IMR-90 (cell line): ENCODE measurements around the gene CLCN5. TPM values are rescaled to one million over a fixed set of nuclear protein-coding genes. Genes with fewer than 3 reads are reported as not detected.

Source experiments
- ATAC-seq: fragments of 200-7000 bp; cut with Tn5 transposase; 2 replicates; pipeline ENCODE4 v1.9.1; 2020; ENCODE audit warnings: low read depth, mild to moderate bottlenecking, moderate library complexity
- BruUV-seq: library from RNA; stranded (reverse); fragments of 400-500 nt; replicated peaks from 2 replicates; lab custom pipeline; 2021; lab: Mats Ljungman, UMichigan
- CTCF ChIA-PET: fragments of 300-600 bp; formaldehyde crosslinking; extraction: SDS; loops from one replicate; lab custom pipeline; 2021; ENCODE audit warnings: antibody characterized with exemption; lab: Yijun Ruan, JAX
- POLR2A ChIA-PET: fragments of 300-600 bp; sonication (Branson Sonifier 250); formaldehyde crosslinking; loops from one replicate; lab custom pipeline; 2022; ENCODE audit warnings: antibody characterized with exemption; ENCODE audit not compliant: unreplicated experiment; lab: Charles Lee
- DNase-seq: peaks from one replicate; pipeline ENCODE4 v3.0.0; 2013
- H2AFZ ChIP-seq: replicated peaks from 2 replicates; pipeline ENCODE3; 2013; ENCODE audit warnings: low read length, mild to moderate bottlenecking; ENCODE audit not compliant: poor library complexity
- H2AK5ac ChIP-seq: 2 replicates; pipeline ENCODE4 v1.6.1; 2013; ENCODE audit warnings: low read depth, low read length, inconsistent platforms
- H2AK9ac ChIP-seq: replicated peaks from 2 replicates; pipeline ENCODE3; 2013; ENCODE audit warnings: mild to moderate bottlenecking, low read depth, low read length, moderate library complexity; ENCODE audit not compliant: poor library complexity
- H2BK120ac ChIP-seq: 2 replicates; pipeline ENCODE4 v1.6.1; 2013; ENCODE audit warnings: low read depth, low read length, inconsistent platforms
- H2BK15ac ChIP-seq: 3 replicates; pipeline ENCODE4 v1.6.1; 2013; ENCODE audit warnings: low read depth, low read length, inconsistent platforms
- H2BK20ac ChIP-seq: 2 replicates; pipeline ENCODE4 v1.6.1; 2013; ENCODE audit warnings: low read depth, mild to moderate bottlenecking, inconsistent platforms, low read length, moderate library complexity
- H2BK5ac ChIP-seq: 2 replicates; pipeline ENCODE4 v1.6.1; 2013; ENCODE audit warnings: mild to moderate bottlenecking, low read depth, low read length, inconsistent platforms; ENCODE audit not compliant: poor library complexity, severe bottlenecking
- H3K14ac ChIP-seq: replicated peaks from 2 replicates; pipeline ENCODE4 v1.6.1; 2013; ENCODE audit warnings: low read depth, low read length, inconsistent platforms
- H3K18ac ChIP-seq: 2 replicates; pipeline ENCODE4 v1.6.1; 2013; ENCODE audit warnings: low read depth, low read length, control low read depth
- H3K23ac ChIP-seq: 2 replicates; pipeline ENCODE4 v1.6.1; 2013; ENCODE audit warnings: low read depth, low read length, inconsistent platforms
- H3K27ac ChIP-seq: 2 replicates; pipeline ENCODE4 v1.5.1; 2013; ENCODE audit warnings: mild to moderate bottlenecking, control low read depth, low read length; ENCODE audit not compliant: insufficient read depth
- H3K27me3 ChIP-seq: 2 replicates; pipeline ENCODE4 v1.6.1; 2013; ENCODE audit warnings: low read length; ENCODE audit not compliant: control insufficient read depth, insufficient read depth
- H3K36me3 ChIP-seq: 2 replicates; pipeline ENCODE4 v1.6.1; 2013; ENCODE audit warnings: low read length, mixed read lengths; ENCODE audit not compliant: control insufficient read depth, insufficient read depth
- H3K4ac ChIP-seq: 2 replicates; pipeline ENCODE4 v1.6.1; 2013; ENCODE audit warnings: low read depth, low read length, inconsistent platforms
- H3K4me1 ChIP-seq: 2 replicates; pipeline ENCODE4 v1.6.1; 2013; ENCODE audit warnings: low read length, mixed read lengths; ENCODE audit not compliant: control insufficient read depth, insufficient read depth
- H3K4me2 ChIP-seq: 2 replicates; pipeline ENCODE4 v1.6.1; 2013; ENCODE audit warnings: low read depth, mild to moderate bottlenecking, control low read depth, low read length, moderate library complexity
- H3K4me3 ChIP-seq: 2 replicates; pipeline ENCODE4 v1.5.1; 2013; ENCODE audit warnings: low read depth, mild to moderate bottlenecking, control low read depth, low read length, moderate library complexity; ENCODE audit not compliant: insufficient read depth
- H3K56ac ChIP-seq: 2 replicates; pipeline ENCODE4 v1.6.1; 2013; ENCODE audit warnings: low read length, inconsistent platforms; ENCODE audit not compliant: insufficient read depth; ENCODE audit errors: extremely low read depth
- H3K79me1 ChIP-seq, 2 experiments: 2 replicates each; pipeline ENCODE4 v1.6.1; 2013; ENCODE audit warnings: low read length in 2 of 2, inconsistent platforms in 1 of 2, low read depth in 1 of 2
- H3K9ac ChIP-seq: 2 replicates; pipeline ENCODE4 v1.6.1; 2013; ENCODE audit warnings: low read depth, low read length, control low read depth
- H3K9me1 ChIP-seq: 2 replicates; pipeline ENCODE4 v1.6.1; 2013; ENCODE audit warnings: low read length, inconsistent platforms; ENCODE audit not compliant: insufficient read depth
- H3K9me3 ChIP-seq: 2 replicates; pipeline ENCODE4 v1.6.1; 2013; ENCODE audit warnings: low read length; ENCODE audit not compliant: control insufficient read depth, insufficient read depth
- H4K20me1 ChIP-seq: 2 replicates; pipeline ENCODE4 v1.6.1; 2013; ENCODE audit warnings: low read length, inconsistent platforms; ENCODE audit not compliant: insufficient read depth
- H4K5ac ChIP-seq: 2 replicates; pipeline ENCODE4 v1.6.1; 2013; ENCODE audit warnings: mild to moderate bottlenecking, low read depth, low read length, control low read depth
- H4K8ac ChIP-seq, 2 experiments: 2 replicates each; pipeline ENCODE4 v1.6.1; 2013; ENCODE audit warnings: low read depth in 2 of 2, low read length in 2 of 2, control low read depth in 1 of 2, inconsistent platforms in 1 of 2
- H4K91ac ChIP-seq: 2 replicates; pipeline ENCODE4 v1.6.1; 2013; ENCODE audit warnings: low read depth, low read length, inconsistent platforms; ENCODE audit not compliant: insufficient read depth
- BHLHE40 ChIP-seq: fragments of 150-350 bp; IDR thresholded peaks from 2 replicates; pipeline ENCODE4 v1.6.1; 2016; ENCODE audit warnings: mild to moderate bottlenecking, low read depth, low read length
- CEBPB ChIP-seq: IDR thresholded peaks from 2 replicates; pipeline ENCODE4 v1.6.1; 2012; ENCODE audit warnings: low read depth, low read length, improper control_type of control experiment
- CHD1 ChIP-seq: IDR thresholded peaks from 2 replicates; pipeline ENCODE4 v1.6.1; 2012; ENCODE audit warnings: low read depth, low read length, improper control_type of control experiment
- CTCF ChIP-seq: conservative IDR thresholded peaks from 2 replicates; pipeline ENCODE4 v1.5.1; 2012; ENCODE audit warnings: mild to moderate bottlenecking, low read depth, low read length, improper control_type of control experiment
- FOS ChIP-seq: fragments of 150-350 bp; IDR thresholded peaks from 2 replicates; pipeline ENCODE4 v1.6.1; 2016; ENCODE audit warnings: low read depth, low read length
- MAFK ChIP-seq: IDR thresholded peaks from 2 replicates; pipeline ENCODE4 v1.6.1; 2012; ENCODE audit warnings: low read depth, low read length, improper control_type of control experiment
- MAZ ChIP-seq: IDR thresholded peaks from 2 replicates; pipeline ENCODE4 v1.6.1; 2012; ENCODE audit warnings: low read depth, mild to moderate bottlenecking, low read length, improper control_type of control experiment, moderate library complexity, borderline replicate concordance
- MXI1 ChIP-seq: IDR thresholded peaks from 2 replicates; pipeline ENCODE4 v1.6.1; 2012; ENCODE audit warnings: low read depth, mild to moderate bottlenecking, low read length, moderate library complexity, borderline replicate concordance
- NFE2L2 ChIP-seq: fragments of 150-350 bp; IDR thresholded peaks from 2 replicates; pipeline ENCODE4 v1.6.1; 2016; ENCODE audit warnings: low read depth, mild to moderate bottlenecking, low read length
- POLR2A ChIP-seq: IDR thresholded peaks from 2 replicates; pipeline ENCODE4 v1.6.1; 2012; ENCODE audit warnings: mild to moderate bottlenecking, low read depth, low read length
- RAD21 ChIP-seq: IDR thresholded peaks from 2 replicates; pipeline ENCODE4 v1.6.1; 2012; ENCODE audit warnings: low read length, improper control_type of control experiment
- RCOR1 ChIP-seq: IDR thresholded peaks from 2 replicates; pipeline ENCODE4 v1.6.1; 2012; ENCODE audit warnings: mild to moderate bottlenecking, low read length, improper control_type of control experiment; ENCODE audit not compliant: insufficient replicate concordance
- RFX5 ChIP-seq: IDR thresholded peaks from 2 replicates; pipeline ENCODE4 v1.8.0; 2012; ENCODE audit warnings: low read depth, mild to moderate bottlenecking, low read length, moderate library complexity
- SMC3 ChIP-seq: fragments of 150-350 bp; IDR thresholded peaks from 2 replicates; pipeline ENCODE4 v1.6.1; 2016; ENCODE audit warnings: low read depth, mild to moderate bottlenecking, antibody characterized with exemption, low read length, moderate library complexity
- WGBS, 2 experiments: methylation state at CpG; one replicate each; pipeline versions ENCODE4 v1.1.5 to v1.1.7; 2013; ENCODE audit warnings: missing lambda C conversion rate in 2 of 2; ENCODE audit not compliant: insufficient read length in 1 of 2; ENCODE audit errors: extremely low coverage in 2 of 2; 5-methylcytosine and 5-hydroxymethylcytosine counted together
- dilution Hi-C: fragments of 300-500 bp; cut with HindIII; formaldehyde crosslinking; loops from one replicate; pipeline ENCODE4 v1.14.3; 2018; ENCODE audit warnings: low sequenced_read_pairs; ENCODE audit not compliant: unreplicated experiment
- in situ Hi-C: fragments of 300-500 bp; cut with MboI; formaldehyde crosslinking; loops from 3 replicates; pipeline ENCODE4 v1.14.3; 2019; ENCODE audit warnings: low sequenced_read_pairs, inconsistent platforms, mixed read lengths
- intact Hi-C: fragments of 100-400 bp; cut with micrococcal nuclease; formaldehyde crosslinking; loops from 2 replicates; pipeline ENCODE4 v1.10.0; 2022
- polyA plus RNA-seq, 3 experiments: library from polyadenylated mRNA; depleted of rRNA; stranded (reverse); fragments of >200 nt; gene quantifications; 2 replicates each; pipeline ENCODE4 v1.2.3, GENCODE V29; 2012; ENCODE audit warnings: low replicate concordance in 1 of 3
- total RNA-seq: library from RNA; depleted of rRNA; stranded (reverse); fragments of >200 nt; gene quantifications from 2 replicates; pipeline ENCODE4 v1.2.3, GENCODE V29; 2012
- TF ChIP-seq, protein P1 (sequence below): fragments of 150-350 bp; IDR thresholded peaks from 2 replicates; pipeline ENCODE4 v1.6.1; 2016; ENCODE audit warnings: low read depth, mild to moderate bottlenecking, low read length, moderate library complexity, borderline replicate concordance
- TF ChIP-seq, protein P2 (sequence below): fragments of 150-350 bp; IDR thresholded peaks from 2 replicates; pipeline ENCODE4 v1.6.1; 2017; ENCODE audit warnings: mild to moderate bottlenecking, antibody characterized with exemption, low read length, low read depth

The CLCN5 gene
- total and polyA plus RNA-seq, 2 of the 4 experiments (the other 2 are of a cell fraction): 1.4 to 5.9 TPM

- no peak overlapping the region for H2AFZ ChIP-seq
- H4K20me1 ChIP-seq: no peaks in the 10 kb centered on the region
- no peak overlapping the region for H2BK15ac ChIP-seq
- no peak overlapping the region for H3K4me2 ChIP-seq
- no peak overlapping the region for H3K23ac ChIP-seq
- in situ Hi-C loops (no loop called here), intact Hi-C loops (no loop called here), dilution Hi-C loops (no loop called here)
- no peak overlapping the region for H4K5ac ChIP-seq
- no peak overlapping the region for H4K8ac ChIP-seq
- 100% methylated on average over 1 of the region's 2 CpGs; no CpG with 5 or more reads in 1 of the 2 experiments for WGBS, 2 experiments
- no peak overlapping the region for H2AK9ac ChIP-seq
- no peak overlapping the region for H3K4ac ChIP-seq
- H4K91ac ChIP-seq: no peak overlapping the region
- TF ChIP-seq CTCF (no peak), CHD1 (no peak), NFE2L2 (no peak), MAFK (no peak), BHLHE40 (no peak), FOS (no peak), RFX5 (no peak), CEBPB (no peak), MAZ (no peak), SMC3 (no peak), RAD21 (no peak), MXI1 (no peak), POLR2A (no peak), RCOR1 (no peak)
- TF ChIP-seq, protein P1, sequence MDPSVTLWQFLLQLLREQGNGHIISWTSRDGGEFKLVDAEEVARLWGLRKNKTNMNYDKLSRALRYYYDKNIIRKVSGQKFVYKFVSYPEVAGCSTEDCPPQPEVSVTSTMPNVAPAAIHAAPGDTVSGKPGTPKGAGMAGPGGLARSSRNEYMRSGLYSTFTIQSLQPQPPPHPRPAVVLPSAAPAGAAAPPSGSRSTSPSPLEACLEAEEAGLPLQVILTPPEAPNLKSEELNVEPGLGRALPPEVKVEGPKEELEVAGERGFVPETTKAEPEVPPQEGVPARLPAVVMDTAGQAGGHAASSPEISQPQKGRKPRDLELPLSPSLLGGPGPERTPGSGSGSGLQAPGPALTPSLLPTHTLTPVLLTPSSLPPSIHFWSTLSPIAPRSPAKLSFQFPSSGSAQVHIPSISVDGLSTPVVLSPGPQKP: no peak
- TF ChIP-seq, protein P2, sequence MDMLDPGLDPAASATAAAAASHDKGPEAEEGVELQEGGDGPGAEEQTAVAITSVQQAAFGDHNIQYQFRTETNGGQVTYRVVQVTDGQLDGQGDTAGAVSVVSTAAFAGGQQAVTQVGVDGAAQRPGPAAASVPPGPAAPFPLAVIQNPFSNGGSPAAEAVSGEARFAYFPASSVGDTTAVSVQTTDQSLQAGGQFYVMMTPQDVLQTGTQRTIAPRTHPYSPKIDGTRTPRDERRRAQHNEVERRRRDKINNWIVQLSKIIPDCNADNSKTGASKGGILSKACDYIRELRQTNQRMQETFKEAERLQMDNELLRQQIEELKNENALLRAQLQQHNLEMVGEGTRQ: no peak
- no peaks in the 10 kb centered on the region for H3K4me1 ChIP-seq
- H3K18ac ChIP-seq: no peak overlapping the region
- no peaks in the 10 kb centered on the region; the same call in none of the 2 replicates for H3K27me3 ChIP-seq
- no TSS peak for BruUV-seq
- no peak overlapping the region for H3K56ac ChIP-seq
- H3K79me1 ChIP-seq: no peaks in the 10 kb centered on the region
- H2BK5ac ChIP-seq: no peak overlapping the region
- H2BK120ac ChIP-seq: no peak overlapping the region
- no peaks in the 10 kb centered on the region for H3K9me1 ChIP-seq
- H3K9ac ChIP-seq: no peak overlapping the region
- no peak overlapping the region for H3K14ac ChIP-seq
- no peaks in the 10 kb centered on the region for H3K9me3 ChIP-seq
- H2BK20ac ChIP-seq: no peak overlapping the region
- H3K36me3 ChIP-seq: no peaks in the 10 kb centered on the region
- DNase-seq (no peak), ATAC-seq (no peak)
- ChIA-PET POLR2A (no interaction called here), CTCF (no interaction called here)
- no peak overlapping the region for H2AK5ac ChIP-seq
- no peak overlapping the region for H3K4me3 ChIP-seq
- no peak overlapping the region for H3K27ac ChIP-seq
Observed at GRCh38 chrX:50107470-50107869, 185.1 kb downstream of the CLCN5 start.
